HepG2 (cell line): Measurements from ENCODE around the gene CAMK1D. TPM values are rescaled to one million over a fixed set of nuclear protein-coding genes. Genes with fewer than 3 reads are reported as not detected.
A peak's percentile ranks its signal among the peaks of the same experiment; 100 is the strongest.

Experiments
- ATAC-seq: fragments of 200-7000 bp; cut with Tn5 transposase; 3 replicates; pipeline ENCODE4 v1.9.1; 2020; ENCODE audit warnings: mild to moderate bottlenecking, moderate library complexity
- BruUV-seq: library from RNA; stranded (reverse); fragments of 400-500 nt; replicated peaks from 2 replicates; lab custom pipeline; 2021; lab: Mats Ljungman, UMichigan
- CTCF ChIA-PET: fragments of 300-600 bp; formaldehyde crosslinking; extraction: SDS; loops from one replicate; lab custom pipeline; 2021; ENCODE audit warnings: low total read pairs, inconsistent platforms, low intra/inter-chr PET ratio; lab: Yijun Ruan, JAX
- POLR2A ChIA-PET: fragments of 350-600 bp; sonication (Branson Sonifier 250); formaldehyde crosslinking; loops from one replicate; lab custom pipeline; 2020; ENCODE audit warnings: antibody characterized with exemption, inconsistent platforms; lab: Yijun Ruan, JAX
- DNase-seq: peaks from one replicate; pipeline ENCODE4 v3.0.0-alpha.2; 2015; ENCODE audit warnings: low spot score
- FAIRE-seq: peaks from 3 replicates; lab custom pipeline; 2011; peaks lifted over from hg19 to GRCh38; lab: Jason Lieb, UNC
- H2AFZ ChIP-seq: one replicate; pipeline ENCODE4 v1.6.1; 2011; ENCODE audit warnings: low read length, inconsistent platforms
- H3K27ac ChIP-seq: fragments of 300-600 bp; 3 replicates; pipeline ENCODE4 v1.8.0; 2011; ENCODE audit warnings: mixed run types, mild to moderate bottlenecking, mixed read lengths, low read length, inconsistent platforms; ENCODE audit not compliant: insufficient read depth; ENCODE audit errors: extremely low read length
- H3K27me3 ChIP-seq, 2 experiments: fragments of 200-600 bp in 1 of 2; 2 replicates in 1 of 2; 3 replicates in 1 of 2; pipeline versions ENCODE4 v1.6.0 to v1.8.0; 2011; ENCODE audit warnings: low read length in 2 of 2, mild to moderate bottlenecking in 2 of 2, moderate library complexity in 2 of 2, inconsistent platforms in 1 of 2; ENCODE audit not compliant: insufficient read depth in 2 of 2, control insufficient read depth in 1 of 2
- H3K36me3 ChIP-seq, 2 experiments: fragments of 200-600 bp in 1 of 2; replicated peaks in 1 of 2; 2 replicates in 1 of 2; 3 replicates in 1 of 2; pipeline versions ENCODE4 v1.5.1 to v1.8.0; 2011; ENCODE audit warnings: low read length in 2 of 2, inconsistent platforms in 1 of 2; ENCODE audit not compliant: insufficient read depth in 2 of 2, control insufficient read depth in 1 of 2
- H3K4me1 ChIP-seq: 2 replicates; pipeline ENCODE4 v1.5.1; 2012; ENCODE audit warnings: low read length, inconsistent platforms; ENCODE audit not compliant: insufficient read depth
- H3K4me2 ChIP-seq: 2 replicates; pipeline ENCODE4 v1.6.0; 2011; ENCODE audit warnings: low read depth, low read length, inconsistent platforms
- H3K4me3 ChIP-seq, 3 experiments: fragments of 200-600 bp in 1 of 3; sonication (generic), shearing (Covaris generic) in 1 of 3; replicated peaks in 1 of 3; 2 replicates each; pipeline ENCODE4 v1.5.1; 2011 to 2016; ENCODE audit warnings: low read length in 3 of 3, inconsistent platforms in 2 of 3, low read depth in 2 of 3, mild to moderate bottlenecking in 2 of 3, control low read depth in 1 of 3, mixed read lengths in 1 of 3; ENCODE audit not compliant: insufficient read depth in 1 of 3
- H3K79me2 ChIP-seq: one replicate; pipeline ENCODE4 v1.6.1; 2011; ENCODE audit warnings: low read length, inconsistent platforms; ENCODE audit not compliant: insufficient read depth
- H3K9ac ChIP-seq: 2 replicates; pipeline ENCODE4 v1.6.0; 2011; ENCODE audit warnings: mild to moderate bottlenecking, low read depth, low read length, inconsistent platforms; ENCODE audit not compliant: insufficient read depth
- H3K9me3 ChIP-seq: 2 replicates; pipeline ENCODE4 v1.5.1; 2012; ENCODE audit warnings: mild to moderate bottlenecking, low read length
- H4K20me1 ChIP-seq: 2 replicates; pipeline ENCODE4 v1.6.0; 2011; ENCODE audit warnings: inconsistent platforms, mild to moderate bottlenecking, low read length, moderate library complexity; ENCODE audit not compliant: insufficient read depth
- HNF4A ChIP-seq: sonication (generic); formaldehyde crosslinking; IDR thresholded peaks from 2 replicates; pipeline ENCODE4 v1.4.0; 2020; ENCODE audit warnings: missing genetic modification reagents
- NFYB ChIP-seq: sonication (generic); formaldehyde crosslinking; IDR thresholded peaks from 2 replicates; pipeline ENCODE4 v1.4.0; 2020; ENCODE audit warnings: missing genetic modification reagents
- NR0B2 ChIP-seq: sonication (generic); formaldehyde crosslinking; IDR thresholded peaks from 2 replicates; pipeline ENCODE4 v1.4.0; 2020; ENCODE audit warnings: mild to moderate bottlenecking, missing genetic modification reagents
- NR2C2 ChIP-seq: sonication (generic); formaldehyde crosslinking; IDR thresholded peaks from 2 replicates; pipeline ENCODE4 v1.4.0; 2020; ENCODE audit warnings: missing genetic modification reagents, mild to moderate bottlenecking, moderate library complexity, borderline replicate concordance
- NR2F6 ChIP-seq, 2 experiments: IDR thresholded peaks; 2 replicates each; pipeline ENCODE4 v1.6.1; 2016; ENCODE audit warnings: antibody characterized with exemption in 1 of 2, mild to moderate bottlenecking in 1 of 2
- SALL2 ChIP-seq: sonication (generic); formaldehyde crosslinking; IDR thresholded peaks from 2 replicates; pipeline ENCODE4 v1.8.1; 2023; ENCODE audit warnings: mild to moderate bottlenecking, missing genetic modification reagents, inconsistent platforms
- SP1 ChIP-seq, 2 experiments: fragments of 450-650 bp in 1 of 2; sonication (generic) in 1 of 2; formaldehyde crosslinking in 1 of 2; IDR thresholded peaks; 2 replicates each; pipeline versions ENCODE4 v1.4.0 to v1.6.1; 2016 to 2020; ENCODE audit warnings: missing genetic modification reagents in 1 of 2
- ZNF282 ChIP-seq: fragments of 450-650 bp; IDR thresholded peaks from 2 replicates; pipeline ENCODE4 v1.6.1; 2018; ENCODE audit not compliant: partially characterized antibody
- ZNF329 ChIP-seq: sonication (generic); formaldehyde crosslinking; IDR thresholded peaks from 2 replicates; pipeline ENCODE4 v1.9.0; 2021; ENCODE audit warnings: low read depth, mild to moderate bottlenecking, missing genetic modification reagents
- ZNF441 ChIP-seq: sonication (generic); formaldehyde crosslinking; IDR thresholded peaks from 2 replicates; pipeline ENCODE4 v1.7.0; 2021; ENCODE audit warnings: missing genetic modification reagents, borderline replicate concordance
- WGBS: methylation state at CpG from one replicate; pipeline ENCODE4 v1.1.6; 2017; ENCODE audit warnings: low lambda C conversion rate; 5-methylcytosine and 5-hydroxymethylcytosine counted together
- in situ Hi-C: cut with HindIII; loops from 2 replicates; pipeline ENCODE4 v1.10.0; 2017; ENCODE audit warnings: low pct_unique_long_range_greater_than_20kb; ENCODE audit not compliant: extremely low pct_ligation_motif_present
- intact Hi-C: fragments of 100-400 bp; cut with micrococcal nuclease; formaldehyde crosslinking; loops from one replicate; pipeline ENCODE4 v1.10.0; 2022; ENCODE audit not compliant: unreplicated experiment
- polyA plus RNA-seq, 8 experiments: library from polyadenylated mRNA; depleted of rRNA in 3 of 8; stranded (reverse) in 7 of 8; unstranded in 1 of 8; fragments of >200 nt; fragmentation: Illumina TruSeq in 4 of 8; extraction: Trizol in 4 of 8; gene quantifications; 2 replicates each; pipeline versions ENCODE4 v1.2.1 to v1.2.3, GENCODE V29; 2011 to 2016; ENCODE audit warnings: low read depth in 4 of 8, missing spikeins in 1 of 8, mixed read lengths in 1 of 8; ENCODE audit not compliant: insufficient read depth in 1 of 8
- total RNA-seq, 5 experiments: library from RNA; depleted of rRNA; stranded (reverse); fragments of >200 nt; fragmentation: Illumina TruSeq; extraction: Trizol; gene quantifications; 2 replicates each; pipeline ENCODE4 v1.2.3, GENCODE V29; 2016; ENCODE audit warnings: low read depth in 1 of 5
- TF ChIP-seq, protein P1 (sequence below): fragments of 450-650 bp; IDR thresholded peaks from 2 replicates; pipeline ENCODE4 v1.6.1; 2016
- TF ChIP-seq, protein P2 (sequence below): sonication (generic); formaldehyde crosslinking; IDR thresholded peaks from 2 replicates; pipeline ENCODE4 v1.4.0; 2020; ENCODE audit warnings: mild to moderate bottlenecking, missing genetic modification reagents

CAMK1D gene
- total and polyA plus RNA-seq, 2 of the 13 experiments (the other 11 are each of a cell fraction or from before 2014, with no cell fraction given) = under 0.01 TPM; not detected in 1

DNA sequence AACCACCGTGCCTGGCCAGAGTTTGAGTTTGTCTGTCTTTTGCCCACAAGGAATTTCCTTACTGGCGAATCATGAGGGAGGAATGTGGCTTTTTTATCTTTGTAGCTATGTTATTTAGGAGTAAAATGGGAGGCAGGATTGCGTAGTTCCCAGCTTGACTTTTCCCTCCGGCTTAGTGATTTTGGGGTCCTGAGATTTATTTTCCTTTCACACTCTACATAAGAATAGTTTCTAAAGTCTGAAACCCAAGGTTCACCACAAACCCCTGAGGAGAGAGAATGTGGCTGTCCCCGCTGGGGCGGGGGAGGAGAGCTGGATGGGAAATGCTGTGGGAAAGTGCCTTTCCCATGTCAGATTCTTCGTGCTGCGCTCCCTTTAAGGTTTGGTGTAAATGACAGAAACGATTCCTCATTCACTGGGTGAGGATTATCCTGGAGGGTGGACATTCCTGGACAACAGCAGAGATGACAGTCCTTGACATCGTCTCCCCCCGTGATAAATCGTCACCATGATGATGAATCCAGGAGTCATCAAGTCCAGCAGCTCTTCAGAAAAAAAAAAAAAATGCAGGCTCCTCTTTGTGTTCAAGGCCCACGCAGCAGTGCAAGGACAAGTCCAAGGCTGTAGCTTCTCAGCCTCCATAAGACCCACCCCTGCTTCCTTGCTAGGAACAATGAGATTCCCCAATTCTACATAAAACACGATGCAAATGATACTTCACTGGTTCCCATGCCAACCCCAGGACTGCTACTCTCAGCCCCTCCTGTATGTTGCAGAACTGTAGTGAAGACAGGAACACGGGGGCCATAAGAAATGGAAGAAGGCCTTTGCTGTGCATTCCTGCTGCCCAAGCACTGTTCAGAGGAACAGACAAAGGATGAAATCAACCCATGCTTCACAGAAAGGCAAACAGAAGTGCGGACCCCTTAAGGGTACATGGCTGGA, 419.1 kb downstream of the CAMK1D start (continued):
- TF ChIP-seq ZNF282 (no peak), NR0B2 (CRISPR knock-in tag) (no peak), SP1 (IDR thresholded peaks at IDR 0.05) (no peak), SP1 (CRISPR knock-in tag; IDR thresholded peaks at IDR 0.05) (no peak), ZNF441 (CRISPR knock-in tag) (no peak), SALL2 (CRISPR knock-in tag) (no peak), HNF4A (no peak)

DNA sequence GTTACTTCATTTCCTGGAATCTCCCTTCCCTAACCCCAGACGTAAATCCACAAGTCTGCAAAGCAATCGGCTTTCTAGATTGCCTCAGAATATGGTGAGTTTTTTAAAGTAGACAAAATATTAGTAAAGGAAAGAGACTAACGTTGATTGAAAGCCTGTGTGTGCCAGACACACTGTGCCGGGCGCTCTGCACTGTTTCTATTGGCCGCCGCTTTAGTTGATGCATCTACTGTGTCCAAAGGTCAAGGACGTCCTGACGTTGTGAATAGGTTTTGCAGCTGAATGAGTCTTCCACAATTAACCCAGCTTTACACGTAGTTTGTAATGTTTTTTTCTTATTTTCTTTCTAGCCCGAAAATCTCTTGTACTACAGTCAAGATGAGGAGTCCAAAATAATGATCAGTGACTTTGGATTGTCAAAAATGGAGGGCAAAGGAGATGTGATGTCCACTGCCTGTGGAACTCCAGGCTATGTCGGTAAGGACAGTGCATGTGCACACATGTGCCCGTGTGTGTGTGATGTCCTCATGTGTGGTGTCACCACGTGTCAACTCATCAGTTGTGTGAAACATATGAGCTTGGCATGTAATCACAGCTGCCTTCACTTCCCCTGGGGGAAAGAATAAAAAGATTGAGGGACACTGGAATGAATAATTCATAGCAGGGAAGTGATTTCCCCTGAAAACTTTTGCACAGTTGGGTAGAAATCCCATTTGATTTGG, 420.1 kb downstream of the CAMK1D start:
- Histone ChIP-seq H3K4me3 (no peak overlapping the region), H4K20me1 (no peaks in the 10 kb centered on the region), H3K9ac (no peak overlapping the region), H2AFZ (no peak overlapping the region), H3K79me2 (no peaks in the 10 kb centered on the region), H3K36me3 (no peaks in the 10 kb centered on the region), H3K4me2 (0 out of 2 replicates have a peak overlapping the region, but pooled peaks have one; percentile 1), H3K27me3 (no peaks in the 10 kb centered on the region), H3K27ac (no peak overlapping the region), H3K9me3 (no peaks in the 10 kb centered on the region), H3K4me1 (peaks cover 13% of the 10 kb centered on the region)
- DNase-seq (peak; percentile 54), FAIRE-seq (no peak), ATAC-seq (peak; percentile 79)
- CTCF ChIA-PET = no interaction called here
- intact Hi-C loops (no loop called here), in situ Hi-C loops (no loop called here)
- no TSS peak for BruUV-seq
- peak; percentile 43 for TF ChIP-seq NR2F6 (IDR thresholded peaks at IDR 0.05)
- peak; percentile 48; the same call in 1 of the 2 replicates for TF ChIP-seq NR2F6 (CRISPR knock-in tag; IDR thresholded peaks at IDR 0.05)
- TF ChIP-seq, protein P1, sequence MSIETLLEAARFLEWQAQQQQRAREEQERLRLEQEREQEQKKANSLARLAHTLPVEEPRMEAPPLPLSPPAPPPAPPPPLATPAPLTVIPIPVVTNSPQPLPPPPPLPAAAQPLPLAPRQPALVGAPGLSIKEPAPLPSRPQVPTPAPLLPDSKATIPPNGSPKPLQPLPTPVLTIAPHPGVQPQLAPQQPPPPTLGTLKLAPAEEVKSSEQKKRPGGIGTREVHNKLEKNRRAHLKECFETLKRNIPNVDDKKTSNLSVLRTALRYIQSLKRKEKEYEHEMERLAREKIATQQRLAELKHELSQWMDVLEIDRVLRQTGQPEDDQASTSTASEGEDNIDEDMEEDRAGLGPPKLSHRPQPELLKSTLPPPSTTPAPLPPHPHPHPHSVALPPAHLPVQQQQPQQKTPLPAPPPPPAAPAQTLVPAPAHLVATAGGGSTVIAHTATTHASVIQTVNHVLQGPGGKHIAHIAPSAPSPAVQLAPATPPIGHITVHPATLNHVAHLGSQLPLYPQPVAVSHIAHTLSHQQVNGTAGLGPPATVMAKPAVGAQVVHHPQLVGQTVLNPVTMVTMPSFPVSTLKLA = peak; percentile 92
- TF ChIP-seq HNF4A = peak; percentile 65
- 0 out of 2 replicates have a peak, but pooled peaks have one; percentile 21 for TF ChIP-seq NR2C2 (CRISPR knock-in tag)
- TF ChIP-seq NFYB (CRISPR knock-in tag) = peak; percentile 27; the same call in 1 of the 2 replicates
- no peak for TF ChIP-seq ZNF329 (CRISPR knock-in tag)
- TF ChIP-seq, protein P2, sequence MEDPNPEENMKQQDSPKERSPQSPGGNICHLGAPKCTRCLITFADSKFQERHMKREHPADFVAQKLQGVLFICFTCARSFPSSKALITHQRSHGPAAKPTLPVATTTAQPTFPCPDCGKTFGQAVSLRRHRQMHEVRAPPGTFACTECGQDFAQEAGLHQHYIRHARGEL (CRISPR knock-in tag) = no peak
- POLR2A ChIA-PET = no interaction called here
- 7% methylated on average over 14 of the region's 14 CpGs for WGBS
